ENCODE data around the gene KNOP1. TPM values are rescaled to one million over a fixed set of nuclear protein-coding genes. Genes with fewer than 3 reads are reported as not detected.

Gene KNOP1
- total RNA-seq, 1 experiment from 2014 or later: 13.6 TPM

GRCh38 chr16:19737306-19738038 is 19.4 kb upstream of the KNOP1 start:
- Histone ChIP-seq H3K9me3 (ENCODE audit: low read length) (no peaks in the 10 kb centered on the region), H3K79me2 (ENCODE audit: low read length) (no peaks in the 10 kb centered on the region), H3K27ac (ENCODE audit: low read length) (no peak overlapping the region), H3K4me3 (ENCODE audit: low read length) (no peak overlapping the region), H3F3A (ENCODE audit: low read length, unreplicated experiment) (no peaks in the 10 kb centered on the region), H3K36me3 (ENCODE audit: low read depth, low read length) (no peaks in the 10 kb centered on the region), H3K9me2 (replicated peaks; ENCODE audit: low read length) (no peaks in the 10 kb centered on the region), H3K9ac (ENCODE audit: low read length) (no peak overlapping the region), H3K4me2 (ENCODE audit: low read length) (no peak overlapping the region), H4K20me1 (ENCODE audit: low read length) (no peaks in the 10 kb centered on the region), H2AFZ (ENCODE audit: low read length) (no peak overlapping the region), H3K4me1 (ENCODE audit: insufficient read depth, low read length) (no peaks in the 10 kb centered on the region), H3K27me3 (ENCODE audit: low read length) (no peaks in the 10 kb centered on the region)
- DNase-seq: no peak
- no peak for ATAC-seq
- no TSS peak for BruUV-seq (replicated peaks)
- ChIA-PET POLR2A (ENCODE audit: unreplicated experiment) (no interaction called here), CTCF (no interaction called here)
- intact Hi-C loops (cut with micrococcal nuclease): no loop called here
- TF ChIP-seq CTCF (conservative IDR thresholded peaks at IDR 0.05; ENCODE audit: low read depth, low read length) (no peak), EZH2phosphoT487 (IDR thresholded peaks at IDR 0.05; ENCODE audit: borderline replicate concordance, low read length) (no peak), EZH2 (IDR thresholded peaks at IDR 0.05; ENCODE audit: low read length, unreplicated experiment) (no peak)

DNA sequence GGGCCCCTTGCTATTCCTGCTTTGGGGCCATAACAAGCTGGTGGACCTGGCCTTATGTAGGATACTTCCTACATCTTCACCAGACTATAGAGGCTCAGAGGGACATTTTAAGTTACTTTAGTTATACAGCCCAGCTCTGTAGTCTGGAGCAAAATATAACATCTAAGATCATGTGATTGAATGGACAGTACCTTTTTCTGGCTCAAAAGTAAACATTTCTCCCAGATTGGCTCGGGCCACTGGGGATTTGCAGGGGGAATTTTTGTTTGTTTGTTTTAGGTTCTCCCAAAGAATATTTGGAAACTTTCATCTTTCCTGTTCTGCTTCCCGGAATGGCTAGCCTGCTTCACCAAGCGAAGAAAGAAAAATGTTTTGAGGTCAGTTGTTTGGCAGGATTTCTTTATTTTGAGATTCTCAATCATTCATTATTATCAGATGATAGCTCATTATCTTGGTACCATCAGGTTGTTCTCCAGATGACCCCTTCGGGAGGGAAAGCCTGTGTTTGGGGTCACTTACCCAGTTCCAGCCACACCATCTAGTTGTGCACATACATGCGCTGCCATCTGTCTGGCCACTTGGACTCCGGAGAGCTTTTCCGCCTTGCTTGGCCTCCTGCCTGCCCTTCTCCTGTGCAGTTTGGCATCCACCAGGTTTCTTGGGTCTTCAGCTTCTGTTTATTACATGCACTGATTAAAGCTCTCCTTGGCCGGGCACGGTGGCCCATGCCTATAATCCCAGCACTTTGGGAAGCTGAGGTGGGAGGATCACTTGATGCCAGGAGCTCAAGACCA is 17.2 kb upstream of the KNOP1 start:
- CTCF ChIA-PET: no interaction called here
- BruUV-seq (replicated peaks): no TSS peak
- ATAC-seq: no peak

More for the DNA sequence above, 17.2 kb upstream of the KNOP1 start:
- Histone ChIP-seq H3K4me3 (ENCODE audit: low read length) (no peak overlapping the region), H3K4me1 (ENCODE audit: insufficient read depth, low read length) (no peaks in the 10 kb centered on the region), H3K9me2 (replicated peaks; ENCODE audit: low read length) (no peaks in the 10 kb centered on the region), H3K9ac (ENCODE audit: low read length) (no peak overlapping the region), H3K36me3 (ENCODE audit: low read depth, low read length) (no peaks in the 10 kb centered on the region), H3K4me2 (ENCODE audit: low read length) (no peak overlapping the region), H3F3A (ENCODE audit: low read length, unreplicated experiment) (no peaks in the 10 kb centered on the region), H3K27me3 (ENCODE audit: low read length) (no peaks in the 10 kb centered on the region), H4K20me1 (ENCODE audit: low read length) (no peaks in the 10 kb centered on the region), H2AFZ (ENCODE audit: low read length) (no peak overlapping the region), H3K9me3 (ENCODE audit: low read length) (no peaks in the 10 kb centered on the region), H3K27ac (ENCODE audit: low read length) (no peak overlapping the region), H3K79me2 (ENCODE audit: low read length) (no peaks in the 10 kb centered on the region)
- DNase-seq: no peak
- intact Hi-C loops (cut with micrococcal nuclease): no loop called here
- POLR2A ChIA-PET (ENCODE audit: unreplicated experiment): no interaction called here
- no peak for TF ChIP-seq EZH2 (IDR thresholded peaks at IDR 0.05; ENCODE audit: low read length, unreplicated experiment)
- no peak for TF ChIP-seq EZH2phosphoT487 (IDR thresholded peaks at IDR 0.05; ENCODE audit: borderline replicate concordance, low read length)
- TF ChIP-seq CTCF (conservative IDR thresholded peaks at IDR 0.05; ENCODE audit: low read depth, low read length): no peak

Measured in PC-3 (cell line).